Stimulated activated CD4-positive, alpha-beta T cell treated with anti-CD3 and anti-CD28 coated beads, Interleukin-12 subunit alpha, Interleukin-12 subunit beta, amount 100 ng/mL, for 48 hours (primary cell): ENCODE data around the gene EXOC6.

Experiments
- DNase-seq, 3 donors: peaks; one replicate each; pipeline ENCODE4 v3.0.0-alpha.2; 2020; ENCODE audit warnings: low read depth in 2 of 3, low spot score in 1 of 3

The EXOC6 gene

DNA sequence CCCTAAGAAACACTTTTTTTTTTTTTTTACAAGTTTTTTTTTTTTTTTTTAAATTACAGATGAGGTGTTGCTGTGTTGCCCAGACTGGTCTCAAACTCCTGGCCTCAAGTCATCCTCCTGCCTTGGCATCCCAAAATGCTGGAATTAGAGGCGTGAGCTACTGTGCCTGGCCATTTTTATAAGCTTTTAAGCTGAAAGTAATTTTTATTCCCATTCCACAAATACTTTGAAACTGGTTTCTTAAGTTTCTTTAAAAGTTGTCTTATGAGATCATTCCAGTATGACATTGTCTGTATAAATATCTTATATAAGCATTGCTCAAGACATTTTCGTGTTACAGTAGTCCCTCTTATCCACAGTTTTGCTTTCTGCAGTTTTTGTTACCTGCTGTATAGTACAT lies 150.9 kb downstream of the EXOC6 start:
- no peak for DNase-seq

GRCh38 chr10:93006435-93007039 lies 158.2 kb downstream of the EXOC6 start:
- DNase-seq: no peak

- no peak for DNase-seq
Measured at GRCh38 chr10:93015722-93016121, 167.4 kb downstream of the EXOC6 start.

DNA sequence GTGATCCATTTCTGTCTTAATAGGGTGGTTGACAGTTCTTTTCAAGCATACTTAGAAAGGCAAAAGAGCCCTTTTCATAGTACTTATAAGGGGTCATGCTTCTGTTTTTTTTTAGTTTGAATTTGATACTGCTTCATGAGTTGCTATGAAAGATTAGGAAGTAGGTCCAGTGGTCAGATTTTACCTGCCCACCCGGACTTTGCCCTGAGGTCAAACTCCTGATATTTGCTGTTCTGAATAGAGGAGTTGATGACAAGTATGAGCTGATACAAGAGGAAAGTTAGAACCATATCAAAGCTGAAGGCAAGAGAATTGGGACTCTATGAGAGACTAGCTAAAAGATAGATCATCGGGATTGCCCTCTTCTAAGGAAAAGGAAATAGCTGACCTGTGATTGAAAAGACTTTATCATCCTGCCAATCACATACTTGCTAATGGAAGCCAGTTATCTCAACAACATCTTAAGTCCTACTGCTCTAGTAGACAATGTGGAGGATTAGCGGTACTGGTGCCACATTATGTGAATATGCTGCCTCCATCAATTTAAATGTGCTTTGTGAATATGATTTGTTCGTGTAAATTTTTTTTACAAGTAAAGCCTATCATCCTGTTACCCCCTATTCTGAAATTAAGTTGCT lies 174.8 kb downstream of the EXOC6 start:
- no peak for DNase-seq

DNA sequence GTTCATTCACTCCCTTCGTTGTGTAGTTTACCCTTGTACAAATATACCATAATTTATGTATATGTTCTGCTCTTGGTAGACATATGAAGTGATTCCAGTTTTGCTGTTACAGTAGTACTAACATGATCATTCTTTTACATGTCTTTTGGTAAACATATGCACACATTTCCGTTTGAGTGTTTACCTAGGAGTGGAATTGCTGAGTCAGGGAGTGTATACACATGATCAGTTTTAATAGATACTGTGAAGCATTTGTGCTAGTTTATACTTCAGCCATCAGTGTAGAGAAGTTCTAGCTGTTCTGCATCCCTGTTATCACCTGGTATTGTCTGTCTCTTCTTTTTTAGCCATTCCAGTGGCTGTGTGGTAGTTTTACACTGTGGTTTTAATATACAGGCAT lies 177.8 kb downstream of the EXOC6 start:
- no peak for DNase-seq

DNA sequence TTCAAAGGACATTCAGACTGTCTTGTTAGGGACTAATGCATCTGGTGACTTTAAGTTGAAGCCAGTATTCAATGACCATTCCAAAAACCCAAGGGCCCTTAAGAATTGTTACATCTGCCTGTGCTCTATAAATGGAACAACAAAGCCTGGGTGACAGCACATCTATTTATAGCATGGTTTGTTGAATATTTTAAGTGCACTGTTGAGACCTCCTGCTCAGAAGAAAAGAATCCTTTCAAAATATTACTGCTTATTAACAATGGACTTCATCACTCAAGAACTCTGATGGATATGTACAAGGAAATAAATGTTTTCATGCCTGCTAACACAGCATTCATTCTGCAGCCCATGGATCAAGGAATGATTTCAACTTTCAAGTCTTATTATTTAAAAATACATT lies 179.2 kb downstream of the EXOC6 start:
- no peak for DNase-seq

- DNase-seq: no peak
Measured at GRCh38 chr10:93028883-93029282, 180.6 kb downstream of the EXOC6 start.

DNA sequence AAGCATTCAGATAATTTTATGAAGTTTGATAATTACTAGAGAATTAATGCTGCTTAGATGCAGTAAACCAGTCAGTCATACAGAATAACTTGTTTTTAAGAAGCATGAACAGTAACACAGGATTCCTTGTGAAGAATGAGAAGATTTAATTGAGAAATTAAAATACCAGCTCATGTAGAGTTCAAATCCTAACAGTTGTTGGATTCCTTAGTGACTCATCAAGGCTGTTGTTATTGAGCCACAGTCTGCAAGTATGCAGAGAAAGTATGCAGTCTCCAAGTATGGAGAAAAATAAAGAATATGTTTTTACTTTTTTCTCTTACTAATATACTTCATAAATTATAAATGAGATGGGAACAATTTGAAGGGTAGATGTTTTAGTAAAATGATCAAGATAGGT lies 182.1 kb downstream of the EXOC6 start:
- no peak for DNase-seq

- DNase-seq: no peak
Measured at GRCh38 chr10:93032105-93032808, 183.9 kb downstream of the EXOC6 start.

DNA sequence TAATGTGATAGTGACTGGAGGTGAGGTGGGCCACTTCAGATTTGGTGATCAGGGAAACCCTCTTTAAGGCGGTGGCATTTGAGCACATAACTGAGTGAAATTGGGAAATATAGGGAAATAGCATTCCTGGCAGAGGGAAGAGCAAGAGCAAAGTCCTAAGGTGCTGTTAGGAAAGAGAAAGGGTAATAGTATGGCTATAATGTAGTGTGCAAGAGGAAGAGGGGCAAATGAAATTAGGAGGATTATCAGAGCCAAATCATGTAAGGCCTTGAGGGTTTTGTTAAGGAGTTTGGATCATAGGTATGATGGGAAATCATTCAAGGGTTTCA lies 184.5 kb downstream of the EXOC6 start:
- DNase-seq: no peak

DNA sequence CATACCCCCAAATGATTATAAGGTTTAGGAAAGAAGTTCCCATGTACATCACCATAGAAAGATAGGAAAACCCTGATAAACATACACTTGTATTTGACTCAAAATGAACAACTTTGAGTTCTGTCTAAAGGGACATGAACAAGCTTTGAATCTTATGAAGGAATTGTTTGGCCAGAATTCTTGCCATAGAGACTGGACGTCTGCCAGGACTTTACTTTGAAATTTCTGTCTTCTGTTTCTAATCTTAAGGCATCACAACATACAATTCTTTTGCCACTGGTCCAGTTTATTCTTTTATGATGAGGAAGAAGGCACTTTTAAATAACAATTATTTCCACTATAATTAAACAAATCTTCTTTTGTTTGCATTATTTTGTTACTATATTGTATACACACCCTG lies 186.1 kb downstream of the EXOC6 start:
- DNase-seq: no peak

GRCh38 chr10:93039110-93039509 lies 190.8 kb downstream of the EXOC6 start:
- no peak for DNase-seq

- DNase-seq: no peak
Measured at GRCh38 chr10:93039721-93040120, 191.4 kb downstream of the EXOC6 start.

- DNase-seq: no peak
Measured at GRCh38 chr10:93054486-93054885, 206.2 kb downstream of the EXOC6 start.

DNA sequence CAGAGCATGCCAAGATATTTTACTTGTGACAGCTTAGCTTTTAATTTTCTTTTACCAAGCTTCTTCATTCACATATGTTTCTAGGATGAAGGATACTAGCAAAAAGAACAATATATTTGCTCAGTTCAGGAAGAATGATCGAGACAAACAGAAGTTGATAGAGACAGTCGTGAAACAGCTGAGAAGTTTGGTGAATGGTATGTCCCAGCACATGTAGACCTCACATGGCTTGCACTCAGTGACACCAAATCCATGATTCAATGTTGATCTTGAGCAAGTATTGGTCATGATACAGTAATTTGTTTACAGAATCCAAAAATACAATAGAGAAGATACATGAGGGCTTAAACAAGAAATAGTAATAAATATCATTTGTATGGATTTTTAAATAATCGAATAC lies 209.8 kb downstream of the EXOC6 start:
- no peak for DNase-seq

- DNase-seq: no peak
Measured at GRCh38 chr10:93059975-93060886, 211.9 kb downstream of the EXOC6 start, which contains the start of gene CYP26C1. TSS of gene CYP26C1 (plus strand) at chr10:93060798. CDS start at chr10:93061264, 466 bp downstream.

GRCh38 chr10:93060887-93061593 lies 212.7 kb downstream of the EXOC6 start:
- DNase-seq: no peak

DNA sequence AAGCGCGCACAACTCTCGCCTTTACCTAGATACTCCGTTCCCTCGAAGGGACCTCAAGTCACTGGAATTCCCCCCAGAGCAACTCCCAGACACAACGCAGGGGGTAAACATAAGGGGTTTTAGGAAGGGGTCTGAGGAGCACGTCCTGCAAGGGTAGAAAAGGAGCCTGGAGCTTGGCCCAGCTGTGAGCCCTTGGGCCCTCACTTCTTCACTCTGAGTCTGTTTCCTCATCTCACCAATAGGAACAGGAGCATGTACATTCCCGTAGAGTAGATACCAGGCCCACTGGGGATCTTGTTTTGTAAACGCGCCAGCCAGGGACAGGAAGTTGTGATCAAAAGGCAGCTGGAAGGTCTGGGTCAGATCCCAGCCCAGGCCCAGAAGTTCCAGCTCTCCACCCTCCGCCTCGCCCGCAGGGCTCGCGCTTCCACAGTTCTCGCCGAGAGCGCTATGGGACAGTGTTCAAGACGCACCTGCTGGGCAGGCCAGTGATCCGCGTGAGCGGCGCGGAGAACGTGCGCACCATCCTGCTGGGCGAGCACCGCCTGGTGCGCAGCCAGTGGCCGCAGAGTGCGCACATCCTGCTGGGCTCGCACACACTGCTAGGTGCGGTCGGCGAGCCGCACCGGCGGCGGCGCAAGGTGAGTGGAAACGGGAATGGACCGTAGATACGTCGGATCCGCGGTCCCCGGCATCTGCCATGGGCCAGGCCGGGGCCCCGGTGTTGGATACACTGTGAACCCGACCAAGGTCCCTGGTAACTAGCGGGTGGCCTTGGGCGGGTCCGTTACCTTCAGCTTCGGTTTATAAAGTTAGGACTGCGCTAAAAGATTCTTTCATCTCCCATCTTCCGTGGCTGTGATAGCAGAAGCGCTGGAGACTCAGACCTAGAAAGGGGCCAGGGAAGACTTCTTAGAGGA lies 213.5 kb downstream of the EXOC6 start:
- no peak for DNase-seq

GRCh38 chr10:93062514-93063143 lies 214.3 kb downstream of the EXOC6 start:
- peak in 2 of 3 donors; percentile 42 to 61 for DNase-seq
